Sigmoid colon (tissue), 4 donors: ENCODE measurements around the gene KTN1.

Experiments
- CTCF ChIP-seq, 4 experiments: fragments of 450-650 bp in 3 of 4; fragments of 200-600 bp in 1 of 4; IDR thresholded peaks; one replicate each; pipeline ENCODE4 v1.5.1; 2016 to 2019; ENCODE audit warnings: antibody characterized with exemption in 4 of 4, mild to moderate bottlenecking in 3 of 4, moderate library complexity in 2 of 4
- EP300 ChIP-seq, 4 donors: sonication (generic); formaldehyde crosslinking; IDR thresholded peaks; one replicate each; pipeline ENCODE4 v1.6.1; 2017; ENCODE audit warnings: antibody characterized with exemption in 4 of 4
- POLR2A ChIP-seq, 2 donors: fragments of 450-650 bp; IDR thresholded peaks; one replicate each; pipeline ENCODE4 v1.6.1; 2016; ENCODE audit warnings: antibody characterized with exemption in 2 of 2, mild to moderate bottlenecking in 2 of 2, moderate library complexity in 2 of 2
- POLR2AphosphoS5 ChIP-seq, 4 donors: sonication (generic); formaldehyde crosslinking; IDR thresholded peaks; one replicate each; pipeline ENCODE4 v1.6.1; 2017; ENCODE audit warnings: antibody characterized with exemption in 4 of 4

- TF ChIP-seq POLR2AphosphoS5 (IDR thresholded peaks at IDR 0.05) = peak in 1 of 4 donors; percentile 5
- peak in 2 of 4 experiments; percentile 10 to 28 for TF ChIP-seq CTCF (IDR thresholded peaks at IDR 0.05)
- TF ChIP-seq POLR2A (IDR thresholded peaks at IDR 0.05) = no peak
- no peak for TF ChIP-seq EP300 (IDR thresholded peaks at IDR 0.05)
Observed at GRCh38 chr14:55580470-55581341, 699 bp downstream of the KTN1 start.
